Islet of Langerhans (tissue), 1 donor: ENCODE data around the gene FCGR3A.
"Not testable (repeated sequence)": the region's sequence is repeated elsewhere in the genome, so short reads cannot be mapped to it uniquely, and the experiment has no call there.

Experiments used
- FAIRE-seq: peaks from one replicate; lab custom pipeline; 2011; peaks lifted over from hg19 to GRCh38; lab: Jason Lieb, UNC

The FCGR3A gene

GRCh38 chr1:161529463-161530104 lies 20.0 kb downstream of the FCGR3A start:
- FAIRE-seq = not testable (repeated sequence)

- not testable (repeated sequence) for FAIRE-seq
Observed at GRCh38 chr1:161528550-161528949, 21.1 kb downstream of the FCGR3A start.

GRCh38 chr1:161525918-161526317 lies 23.7 kb downstream of the FCGR3A start:
- FAIRE-seq = not testable (repeated sequence)

- not testable (repeated sequence) for FAIRE-seq
Observed at GRCh38 chr1:161525321-161525720, 24.3 kb downstream of the FCGR3A start.

GRCh38 chr1:161524742-161525291 lies 24.8 kb downstream of the FCGR3A start:
- not testable (repeated sequence) for FAIRE-seq

- FAIRE-seq = not testable (repeated sequence)
Observed at GRCh38 chr1:161523817-161524741, 25.5 kb downstream of the FCGR3A start, which contains the start of gene HSPA6. HSPA6 (plus strand) TSS chr1:161524540; CDS start chr1:161524659, 119 bp downstream.

- FAIRE-seq = not testable (repeated sequence)
Observed at GRCh38 chr1:161523041-161523816, 26.4 kb downstream of the FCGR3A start.

- FAIRE-seq = not testable (repeated sequence)
Observed at GRCh38 chr1:161513953-161514352, 35.7 kb downstream of the FCGR3A start.

GRCh38 chr1:161513448-161513780 lies 36.2 kb downstream of the FCGR3A start:
- FAIRE-seq = not testable (repeated sequence)

GRCh38 chr1:161512636-161513447 lies 36.8 kb downstream of the FCGR3A start:
- FAIRE-seq = not testable (repeated sequence)

- FAIRE-seq = no peak
Observed at GRCh38 chr1:161511756-161512060, 37.9 kb downstream of the FCGR3A start.

GRCh38 chr1:161511018-161511755 lies 38.4 kb downstream of the FCGR3A start:
- FAIRE-seq = no peak

- no peak for FAIRE-seq
Observed at GRCh38 chr1:161510477-161510876, 39.1 kb downstream of the FCGR3A start.

- no peak for FAIRE-seq
Observed at GRCh38 chr1:161506336-161507223, 43.0 kb downstream of the FCGR3A start.

GRCh38 chr1:161505686-161506085 lies 43.9 kb downstream of the FCGR3A start:
- FAIRE-seq = no peak

GRCh38 chr1:161503394-161503748 lies 46.2 kb downstream of the FCGR3A start:
- FAIRE-seq = no peak

GRCh38 chr1:161502641-161503393 lies 46.8 kb downstream of the FCGR3A start:
- FAIRE-seq = no peak

- FAIRE-seq = no peak
Observed at GRCh38 chr1:161502181-161502580, 47.4 kb downstream of the FCGR3A start.

GRCh38 chr1:161501234-161501633 lies 48.4 kb downstream of the FCGR3A start:
- no peak for FAIRE-seq
